NCI-H2227 treated with DMSO at 0.1 percent for 48 hours (cell line): ENCODE measurements around the gene OBP2A.
"Not testable (repeated sequence)": the region's sequence is repeated elsewhere in the genome, so short reads cannot be mapped to it uniquely, and the experiment has no call there.

Experiments
- DNase-seq: peaks from one replicate; lab custom pipeline; 2025; lab: John Stamatoyannopoulos, UW

The OBP2A gene

GRCh38 chr9:135512241-135512603 lies 33.7 kb upstream of the OBP2A start:
- DNase-seq: no peak

- no peak for DNase-seq
Observed at GRCh38 chr9:135512904-135513303, 33.0 kb upstream of the OBP2A start.

- no peak for DNase-seq
Observed at GRCh38 chr9:135513351-135513846, 32.5 kb upstream of the OBP2A start.

- not testable (repeated sequence) for DNase-seq
Observed at GRCh38 chr9:135513906-135514305, 32.0 kb upstream of the OBP2A start.

- DNase-seq: no peak
Observed at GRCh38 chr9:135514342-135515082, 31.4 kb upstream of the OBP2A start.

GRCh38 chr9:135515083-135515951 lies 30.6 kb upstream of the OBP2A start:
- no peak for DNase-seq

- DNase-seq: no peak
Observed at GRCh38 chr9:135516132-135516860, 29.6 kb upstream of the OBP2A start.

- DNase-seq: no peak
Observed at GRCh38 chr9:135517407-135517822, 28.5 kb upstream of the OBP2A start.

- no peak for DNase-seq
Observed at GRCh38 chr9:135519179-135519971, 26.6 kb upstream of the OBP2A start.

- no peak for DNase-seq
Observed at GRCh38 chr9:135520916-135521607, 24.9 kb upstream of the OBP2A start, which contains the start of gene LCN1. Gene LCN1 (plus strand): TSS chr9:135521440. CDS start chr9:135521498, 58 bp downstream.

- no peak for DNase-seq
Observed at GRCh38 chr9:135521608-135522095, 24.3 kb upstream of the OBP2A start.

GRCh38 chr9:135522137-135522877 lies 23.6 kb upstream of the OBP2A start:
- no peak for DNase-seq

- no peak for DNase-seq
Observed at GRCh38 chr9:135522931-135523330, 23.0 kb upstream of the OBP2A start.

GRCh38 chr9:135523521-135524129 lies 22.3 kb upstream of the OBP2A start:
- DNase-seq: no peak

GRCh38 chr9:135524130-135524861 lies 21.6 kb upstream of the OBP2A start:
- DNase-seq: no peak

GRCh38 chr9:135525241-135526088 lies 20.5 kb upstream of the OBP2A start:
- no peak for DNase-seq

GRCh38 chr9:135526089-135526729 lies 19.7 kb upstream of the OBP2A start:
- no peak for DNase-seq
